GM12878 (cell line): Measurements from ENCODE around the gene JAML. TPM values are rescaled to one million over a fixed set of nuclear protein-coding genes. Genes with fewer than 3 reads are reported as not detected.

Experiments
- ATAC-seq: fragments of 200-7000 bp; cut with Tn5 transposase; 3 replicates; pipeline ENCODE4 v1.9.1; 2020; ENCODE audit warnings: mild to moderate bottlenecking, moderate library complexity
- BruUV-seq: library from RNA; stranded (reverse); fragments of 400-500 nt; replicated peaks from 2 replicates; lab custom pipeline; 2021; lab: Mats Ljungman, UMichigan
- CTCF ChIA-PET: fragments of 300-600 bp; sonication (Branson Sonifier 250); formaldehyde crosslinking; extraction: SDS; loops from one replicate; lab custom pipeline; 2021; ENCODE audit warnings: inconsistent platforms; lab: Yijun Ruan, JAX
- POLR2A ChIA-PET: fragments of 350-600 bp; formaldehyde crosslinking; extraction: SDS; loops from one replicate; lab custom pipeline; 2021; ENCODE audit warnings: inconsistent platforms; lab: Charles Lee
- RAD21 ChIA-PET: fragments of 300-600 bp; sonication (Branson Sonifier 250); formaldehyde crosslinking; loops from one replicate; lab custom pipeline; 2023; ENCODE audit warnings: antibody characterized with exemption; ENCODE audit not compliant: unreplicated experiment; lab: Charles Lee
- SMC1A ChIA-PET: fragments of 300-600 bp; sonication (Branson Sonifier 250); formaldehyde crosslinking; loops from one replicate; lab custom pipeline; 2023; ENCODE audit not compliant: unreplicated experiment, uncharacterized antibody; lab: Charles Lee
- DNase-seq: peaks from one replicate; pipeline ENCODE4 v3.0.0-alpha.2; 2011; ENCODE audit warnings: low read depth, low spot score
- FAIRE-seq: peaks from 3 replicates; lab custom pipeline; 2011; peaks lifted over from hg19 to GRCh38; lab: Jason Lieb, UNC
- H2AFZ ChIP-seq: 2 replicates; pipeline ENCODE4 v1.6.0; 2011; ENCODE audit warnings: low read depth, low read length, control low read depth; ENCODE audit not compliant: control insufficient read depth
- H3K27ac ChIP-seq: 2 replicates; pipeline ENCODE4 v1.5.1; 2011; ENCODE audit warnings: control low read depth; ENCODE audit not compliant: control insufficient read depth, insufficient read depth
- H3K27me3 ChIP-seq, 2 experiments: replicated peaks in 1 of 2; 2 replicates each; pipeline versions ENCODE4 v1.6.0 to v1.6.1; 2011; ENCODE audit warnings: low read length in 1 of 2; ENCODE audit not compliant: control insufficient read depth in 2 of 2, insufficient read depth in 2 of 2
- H3K36me3 ChIP-seq, 2 experiments: 2 replicates each; pipeline ENCODE4 v1.5.1; 2011; ENCODE audit warnings: low read length in 1 of 2; ENCODE audit not compliant: control insufficient read depth in 2 of 2, insufficient read depth in 2 of 2
- H3K4me1 ChIP-seq: 2 replicates; pipeline ENCODE4 v1.6.1; 2011; ENCODE audit warnings: mild to moderate bottlenecking, low read length, moderate library complexity, mixed read lengths; ENCODE audit not compliant: control insufficient read depth, insufficient read depth
- H3K4me2 ChIP-seq: 2 replicates; pipeline ENCODE4 v1.6.0; 2011; ENCODE audit warnings: control low read depth; ENCODE audit not compliant: control insufficient read depth, insufficient read depth
- H3K4me3 ChIP-seq: fragments of 200-600 bp; sonication (generic); 2 replicates; pipeline ENCODE4 v1.5.1; 2016
- H3K79me2 ChIP-seq: 2 replicates; pipeline ENCODE4 v1.6.0; 2011; ENCODE audit warnings: low read length; ENCODE audit not compliant: control insufficient read depth, insufficient read depth
- H3K9ac ChIP-seq: 2 replicates; pipeline ENCODE4 v1.8.0; 2011; ENCODE audit warnings: low read length, control low read depth, mixed read lengths; ENCODE audit not compliant: control insufficient read depth, insufficient read depth
- H3K9me3 ChIP-seq: replicated peaks from 3 replicates; pipeline ENCODE4 v1.5.1; 2011; ENCODE audit warnings: mild to moderate bottlenecking, low read length; ENCODE audit not compliant: control insufficient read depth, insufficient read depth
- H4K20me1 ChIP-seq: 2 replicates; pipeline ENCODE4 v1.6.0; 2011; ENCODE audit not compliant: control insufficient read depth, insufficient read depth
- CUX1 ChIP-seq: IDR thresholded peaks from 2 replicates; pipeline ENCODE4 v1.6.1; 2012; ENCODE audit warnings: improper control_type of control experiment, low read depth, low read length; ENCODE audit not compliant: insufficient replicate concordance
- HDAC2 ChIP-seq: fragments of 200-600 bp; sonication (generic); IDR thresholded peaks from 2 replicates; pipeline ENCODE4 v1.6.1; 2017
- IRF3 ChIP-seq: fragments of 450-650 bp; IDR thresholded peaks from 2 replicates; pipeline ENCODE4 v1.6.1; 2014; ENCODE audit warnings: mild to moderate bottlenecking
- SMAD5 ChIP-seq: IDR thresholded peaks from 2 replicates; pipeline ENCODE4 v1.6.1; 2016; ENCODE audit warnings: antibody characterized with exemption, low read depth
- TCF3 ChIP-seq: IDR thresholded peaks from 2 replicates; pipeline ENCODE4 v1.6.1; 2012; ENCODE audit warnings: low read depth, mild to moderate bottlenecking, low read length, borderline replicate concordance; ENCODE audit not compliant: insufficient read depth
- ZBTB40 ChIP-seq: fragments of 450-650 bp; IDR thresholded peaks from 2 replicates; pipeline ENCODE4 v1.6.1; 2016; ENCODE audit warnings: mild to moderate bottlenecking, moderate library complexity, borderline replicate concordance
- WGBS: methylation state at CpG from one replicate; pipeline ENCODE4 v1.1.6; 2016; ENCODE audit warnings: low lambda C conversion rate; ENCODE audit not compliant: insufficient replicate concordance, insufficient coverage; ENCODE audit errors: missing lambda C conversion rate; 5-methylcytosine and 5-hydroxymethylcytosine counted together
- in situ Hi-C: fragments of 300-500 bp; cut with MboI; formaldehyde crosslinking; loops from 9 replicates; pipeline ENCODE4 v1.14.3; 2018; ENCODE audit warnings: mixed read lengths
- intact Hi-C: fragments of 100-400 bp; cut with micrococcal nuclease; formaldehyde crosslinking; loops from one replicate; pipeline ENCODE4 v1.14.2; 2022; ENCODE audit not compliant: unreplicated experiment
- polyA plus RNA-seq, 11 experiments: library from polyadenylated mRNA; depleted of rRNA in 4 of 11; unstranded in 6 of 11; stranded (reverse) in 5 of 11; fragments of >200 nt; fragmentation: Nextera tagmentation in 4 of 11; fragmentation: Illumina TruSeq in 1 of 11; extraction: Ambion mirVana in 4 of 11; extraction: Trizol in 1 of 11; gene quantifications; 1 replicate in 1 of 11; 2 replicates in 10 of 11; pipeline versions ENCODE4 v1.2.1 to v1.2.3, GENCODE V29; 2011 to 2016; ENCODE audit warnings: inconsistent platforms in 2 of 11, missing spikeins in 2 of 11, low read depth in 1 of 11
- total RNA-seq, 4 experiments: library from RNA; depleted of rRNA in 3 of 4; stranded (reverse); fragments of >200 nt in 3 of 4; fragmentation: Illumina TruSeq in 1 of 4; extraction: Trizol in 1 of 4; gene quantifications; 2 replicates each; pipeline versions ENCODE4 v1.2.1 to v1.2.3, GENCODE V29; 2013 to 2021

JAML gene
- total and polyA plus RNA-seq, 10 of the 15 experiments (the other 5 are each of a cell fraction or from before 2014, with no cell fraction given) = 0.60 to 8.1 (median 3.5) TPM

GRCh38 chr11:118153976-118154375 is 70.8 kb downstream of the JAML start:
- Histone ChIP-seq H3K4me2 (no peak overlapping the region), H2AFZ (no peak overlapping the region), H3K9ac (no peak overlapping the region), H3K9me3 (no peaks in the 10 kb centered on the region), H3K79me2 (no peaks in the 10 kb centered on the region), H3K27me3 (peaks cover 31 to 32% of the 10 kb centered on the region in 2 experiments), H4K20me1 (no peaks in the 10 kb centered on the region), H3K4me3 (no peak overlapping the region), H3K36me3 (no peaks in the 10 kb centered on the region), H3K4me1 (no peaks in the 10 kb centered on the region), H3K27ac (no peak overlapping the region)
- in situ Hi-C loops (no loop called here), intact Hi-C loops (no loop called here)
- no peak for ATAC-seq
- no TSS peak for BruUV-seq
- SMC1A ChIA-PET = no interaction called here
- no peak for TF ChIP-seq IRF3
- no peak for DNase-seq
- no peak for FAIRE-seq
- 66% methylated on average over 11 of the region's 11 CpGs for WGBS
- POLR2A ChIA-PET = no interaction called here
- RAD21 ChIA-PET = no interaction called here
- CTCF ChIA-PET = interaction anchor here (0.6 kb wide), 1 partner anchor 222 kb away, joined by 3 read pairs; no protein-coding TSS in a partner anchor

GRCh38 chr11:118153516-118153915 is 71.3 kb downstream of the JAML start:
- ChIA-PET SMC1A (no interaction called here), RAD21 (interaction anchor here (1.0 kb wide), 1 partner anchor 19 kb away, joined by 3 read pairs; no protein-coding TSS in a partner anchor), POLR2A (no interaction called here), CTCF (interaction anchor here (0.6 kb wide), 1 partner anchor 222 kb away, joined by 3 read pairs; no protein-coding TSS in a partner anchor)
- H3K27ac ChIP-seq = no peak overlapping the region
- H2AFZ ChIP-seq = no peak overlapping the region
- 38% methylated on average over 13 of the region's 16 CpGs for WGBS
- intact Hi-C loops = no loop called here
- ATAC-seq (no peak), DNase-seq (no peak), FAIRE-seq (no peak)
- BruUV-seq = no TSS peak
- in situ Hi-C loops = no loop called here
- H3K4me2 ChIP-seq = no peak overlapping the region; the same call in 1 of the 2 replicates
- H3K79me2 ChIP-seq = no peaks in the 10 kb centered on the region
- no peak overlapping the region for H3K9ac ChIP-seq
- H3K27me3 ChIP-seq = peaks cover 29 to 32% of the 10 kb centered on the region in 2 experiments
- no peak overlapping the region for H3K4me3 ChIP-seq
- H3K36me3 ChIP-seq = no peaks in the 10 kb centered on the region
- no peaks in the 10 kb centered on the region for H3K4me1 ChIP-seq
- TF ChIP-seq CUX1 (no peak), TCF3 (no peak), ZBTB40 (no peak), SMAD5 (no peak), HDAC2 (no peak)
- H4K20me1 ChIP-seq = no peaks in the 10 kb centered on the region
- no peaks in the 10 kb centered on the region for H3K9me3 ChIP-seq
